HEK293 (cell line): ENCODE results near the gene GANAB.

ENCODE experiments used
- ATF2 ChIP-seq: fragments of 450-650 bp; formaldehyde crosslinking; IDR thresholded peaks from 2 replicates; pipeline ENCODE4 v1.5.1; 2016; ENCODE audit warnings: missing biosample characterization, missing genetic modification characterization, low read depth
- OSR2 ChIP-seq: fragments of 450-650 bp; formaldehyde crosslinking; IDR thresholded peaks from 2 replicates; pipeline ENCODE4 v1.5.1; 2016; ENCODE audit warnings: missing biosample characterization, missing genetic modification characterization
- SP2 ChIP-seq: fragments of 450-650 bp; formaldehyde crosslinking; IDR thresholded peaks from 2 replicates; pipeline ENCODE4 v1.5.1; 2016; ENCODE audit warnings: missing biosample characterization, missing genetic modification characterization
- ZBTB17 ChIP-seq: fragments of 450-650 bp; formaldehyde crosslinking; IDR thresholded peaks from 2 replicates; pipeline ENCODE4 v1.5.1; 2016; ENCODE audit warnings: missing biosample characterization, missing genetic modification characterization
- ZBTB21 ChIP-seq: fragments of 450-650 bp; formaldehyde crosslinking; IDR thresholded peaks from 2 replicates; pipeline ENCODE4 v1.5.1; 2017; ENCODE audit warnings: missing biosample characterization, missing genetic modification characterization
- ZBTB8A ChIP-seq: fragments of 450-650 bp; formaldehyde crosslinking; IDR thresholded peaks from 2 replicates; pipeline ENCODE4 v1.5.1; 2016; ENCODE audit warnings: missing biosample characterization, missing genetic modification characterization
- ZNF16 ChIP-seq: fragments of 450-650 bp; formaldehyde crosslinking; IDR thresholded peaks from 2 replicates; pipeline ENCODE4 v1.5.1; 2016; ENCODE audit warnings: low read depth, missing biosample characterization, missing genetic modification characterization
- ZNF169 ChIP-seq: fragments of 450-650 bp; formaldehyde crosslinking; IDR thresholded peaks from 2 replicates; pipeline ENCODE4 v1.5.1; 2016; ENCODE audit warnings: missing biosample characterization, missing genetic modification characterization
- ZNF518A ChIP-seq: fragments of 450-650 bp; formaldehyde crosslinking; conservative IDR thresholded peaks from 2 replicates; pipeline ENCODE4 v1.5.1; 2016; ENCODE audit warnings: low read depth, missing biosample characterization, missing genetic modification characterization
- ZNF660 ChIP-seq: fragments of 450-650 bp; IDR thresholded peaks from 2 replicates; pipeline ENCODE4 v1.5.1; 2018; ENCODE audit warnings: missing biosample characterization, mild to moderate bottlenecking, missing genetic modification characterization
- ZNF664 ChIP-seq: fragments of 450-650 bp; formaldehyde crosslinking; IDR thresholded peaks from 2 replicates; pipeline ENCODE4 v1.5.1; 2016; ENCODE audit warnings: missing biosample characterization, missing genetic modification characterization
- ZSCAN23 ChIP-seq: fragments of 450-650 bp; formaldehyde crosslinking; IDR thresholded peaks from 2 replicates; pipeline ENCODE4 v1.5.1; 2016; ENCODE audit warnings: missing biosample characterization, missing genetic modification characterization
- ZSCAN30 ChIP-seq: fragments of 450-650 bp; IDR thresholded peaks from 2 replicates; pipeline ENCODE4 v1.5.1; 2018; ENCODE audit warnings: missing biosample characterization, mild to moderate bottlenecking, missing genetic modification characterization, moderate library complexity
- TF ChIP-seq, protein P1 (sequence below): fragments of 450-650 bp; formaldehyde crosslinking; IDR thresholded peaks from 2 replicates; pipeline ENCODE4 v1.5.1; 2016; ENCODE audit warnings: missing biosample characterization, missing genetic modification characterization
- TF ChIP-seq, protein P2 (sequence below): fragments of 450-650 bp; formaldehyde crosslinking; IDR thresholded peaks from 2 replicates; pipeline ENCODE4 v1.5.1; 2017; ENCODE audit warnings: missing biosample characterization, missing genetic modification characterization

The GANAB gene

DNA sequence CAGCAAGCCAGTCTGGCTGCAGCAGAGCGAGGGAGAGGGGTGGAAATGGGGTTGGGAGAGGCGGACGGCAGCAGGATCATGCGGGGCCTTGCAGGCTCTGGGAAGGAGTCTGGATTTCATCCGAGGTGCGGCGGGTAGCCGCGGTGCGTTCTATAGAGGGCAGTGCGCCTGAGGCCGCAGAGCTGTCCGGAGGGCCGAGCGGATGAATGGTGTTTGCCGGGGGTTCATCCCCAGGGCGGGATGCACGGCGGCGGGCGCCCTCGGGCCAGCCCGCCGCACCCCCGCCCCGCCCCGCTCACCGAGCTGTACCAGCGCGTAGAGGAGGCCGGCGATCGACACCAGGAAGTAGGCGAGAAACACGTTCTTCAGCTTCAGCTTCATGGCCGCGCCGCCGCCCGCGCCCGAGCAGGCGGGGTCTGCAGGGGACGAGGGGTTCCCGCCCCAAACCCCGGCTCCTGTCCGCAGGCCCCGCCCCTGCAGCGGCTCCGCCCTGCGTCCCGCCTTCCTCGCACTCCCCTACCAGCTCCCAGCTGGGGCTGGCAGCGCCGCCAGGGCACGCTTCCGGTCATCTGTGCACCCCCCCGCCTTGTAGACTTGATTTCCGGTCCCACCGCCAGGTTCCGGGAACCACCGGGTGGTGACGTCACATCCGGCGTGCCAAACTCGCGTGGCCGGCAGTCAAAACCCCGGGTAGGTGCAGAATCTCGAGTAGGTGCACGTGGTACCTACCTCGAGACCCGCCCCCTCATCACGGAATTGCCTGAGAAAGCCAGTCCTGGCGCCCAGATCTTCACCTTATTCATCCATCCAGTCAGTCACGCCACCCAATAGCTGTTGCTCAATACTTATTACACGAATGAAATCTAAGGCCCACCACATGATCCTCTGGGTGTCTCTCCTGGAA, 24.6 kb downstream of the GANAB start, which contains the start of gene B3GAT3 (continued):
- TF ChIP-seq ZNF660 (tag by site-specific recombination), result peak; percentile 34; the same call in 1 of the 2 replicates
- no peak for TF ChIP-seq ZNF169 (tag by site-specific recombination)
- no peak for TF ChIP-seq ZNF664 (tag by site-specific recombination)
- TF ChIP-seq, protein P1, sequence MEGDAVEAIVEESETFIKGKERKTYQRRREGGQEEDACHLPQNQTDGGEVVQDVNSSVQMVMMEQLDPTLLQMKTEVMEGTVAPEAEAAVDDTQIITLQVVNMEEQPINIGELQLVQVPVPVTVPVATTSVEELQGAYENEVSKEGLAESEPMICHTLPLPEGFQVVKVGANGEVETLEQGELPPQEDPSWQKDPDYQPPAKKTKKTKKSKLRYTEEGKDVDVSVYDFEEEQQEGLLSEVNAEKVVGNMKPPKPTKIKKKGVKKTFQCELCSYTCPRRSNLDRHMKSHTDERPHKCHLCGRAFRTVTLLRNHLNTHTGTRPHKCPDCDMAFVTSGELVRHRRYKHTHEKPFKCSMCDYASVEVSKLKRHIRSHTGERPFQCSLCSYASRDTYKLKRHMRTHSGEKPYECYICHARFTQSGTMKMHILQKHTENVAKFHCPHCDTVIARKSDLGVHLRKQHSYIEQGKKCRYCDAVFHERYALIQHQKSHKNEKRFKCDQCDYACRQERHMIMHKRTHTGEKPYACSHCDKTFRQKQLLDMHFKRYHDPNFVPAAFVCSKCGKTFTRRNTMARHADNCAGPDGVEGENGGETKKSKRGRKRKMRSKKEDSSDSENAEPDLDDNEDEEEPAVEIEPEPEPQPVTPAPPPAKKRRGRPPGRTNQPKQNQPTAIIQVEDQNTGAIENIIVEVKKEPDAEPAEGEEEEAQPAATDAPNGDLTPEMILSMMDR (tag by site-specific recombination), result peak; percentile 5; the same call in 1 of the 2 replicates
- TF ChIP-seq ZBTB21 (tag by site-specific recombination), result peak; percentile 93
- peak; percentile 93 for TF ChIP-seq ZNF518A
- TF ChIP-seq OSR2 (tag by site-specific recombination), result peak; percentile 35; the same call in 1 of the 2 replicates
- TF ChIP-seq, protein P2, sequence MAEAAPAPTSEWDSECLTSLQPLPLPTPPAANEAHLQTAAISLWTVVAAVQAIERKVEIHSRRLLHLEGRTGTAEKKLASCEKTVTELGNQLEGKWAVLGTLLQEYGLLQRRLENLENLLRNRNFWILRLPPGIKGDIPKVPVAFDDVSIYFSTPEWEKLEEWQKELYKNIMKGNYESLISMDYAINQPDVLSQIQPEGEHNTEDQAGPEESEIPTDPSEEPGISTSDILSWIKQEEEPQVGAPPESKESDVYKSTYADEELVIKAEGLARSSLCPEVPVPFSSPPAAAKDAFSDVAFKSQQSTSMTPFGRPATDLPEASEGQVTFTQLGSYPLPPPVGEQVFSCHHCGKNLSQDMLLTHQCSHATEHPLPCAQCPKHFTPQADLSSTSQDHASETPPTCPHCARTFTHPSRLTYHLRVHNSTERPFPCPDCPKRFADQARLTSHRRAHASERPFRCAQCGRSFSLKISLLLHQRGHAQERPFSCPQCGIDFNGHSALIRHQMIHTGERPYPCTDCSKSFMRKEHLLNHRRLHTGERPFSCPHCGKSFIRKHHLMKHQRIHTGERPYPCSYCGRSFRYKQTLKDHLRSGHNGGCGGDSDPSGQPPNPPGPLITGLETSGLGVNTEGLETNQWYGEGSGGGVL (tag by site-specific recombination), result peak; percentile 31; the same call in 1 of the 2 replicates
- TF ChIP-seq ZSCAN30 (tag by site-specific recombination), result peak; percentile 7; the same call in 1 of the 2 replicates
- TF ChIP-seq ZSCAN23 (tag by site-specific recombination), result no peak
- TF ChIP-seq ATF2 (tag by site-specific recombination), result peak; percentile 99
- TF ChIP-seq ZBTB17 (tag by site-specific recombination), result peak; percentile 67
- TF ChIP-seq ZBTB8A (tag by site-specific recombination), result no peak
- TF ChIP-seq SP2 (tag by site-specific recombination), result peak; percentile 96
- TF ChIP-seq ZNF16 (tag by site-specific recombination), result no peak
